HK-2 (cell line): ENCODE results near the gene IRX3.
A peak's percentile ranks its signal among the peaks of the same experiment; 100 is the strongest.
"Not testable (repeated sequence)": the region's sequence is repeated elsewhere in the genome, so short reads cannot be mapped to it uniquely, and the experiment has no call there.

ENCODE experiments used
- DNase-seq: peaks from one replicate; pipeline ENCODE4 v3.0.0-alpha.2; 2018; ENCODE audit not compliant: unreplicated experiment

IRX3 gene

GRCh38 chr16:54275956-54276355 is 10.6 kb downstream of the IRX3 start:
- DNase-seq, result peak; percentile 35

GRCh38 chr16:54273566-54273965 is 13.0 kb downstream of the IRX3 start:
- DNase-seq, result no peak

GRCh38 chr16:54270711-54271110 is 15.9 kb downstream of the IRX3 start:
- DNase-seq, result no peak

- no peak for DNase-seq
These were observed 17.1 kb downstream of the IRX3 start for GRCh38 chr16:54269461-54269860.

- no peak for DNase-seq
These were observed 17.8 kb downstream of the IRX3 start for GRCh38 chr16:54268766-54269165.

GRCh38 chr16:54268340-54268739 is 18.2 kb downstream of the IRX3 start:
- DNase-seq, result no peak

- DNase-seq, result no peak
These were observed 20.1 kb downstream of the IRX3 start for GRCh38 chr16:54266363-54266955.

- DNase-seq, result no peak
These were observed 20.9 kb downstream of the IRX3 start for GRCh38 chr16:54265575-54266107.

GRCh38 chr16:54253118-54253517 is 33.5 kb downstream of the IRX3 start:
- DNase-seq, result no peak

- DNase-seq, result no peak
These were observed 37.5 kb downstream of the IRX3 start for GRCh38 chr16:54248863-54249710.

- not testable (repeated sequence) for DNase-seq
These were observed 38.9 kb downstream of the IRX3 start for GRCh38 chr16:54247705-54248104.

GRCh38 chr16:54246454-54246821 is 40.1 kb downstream of the IRX3 start:
- DNase-seq, result no peak

GRCh38 chr16:54245788-54246453 is 40.7 kb downstream of the IRX3 start:
- no peak for DNase-seq

GRCh38 chr16:54244061-54244886 is 42.3 kb downstream of the IRX3 start:
- DNase-seq, result no peak

GRCh38 chr16:54243202-54243601 is 43.4 kb downstream of the IRX3 start:
- no peak for DNase-seq

GRCh38 chr16:54242199-54242598 is 44.4 kb downstream of the IRX3 start:
- DNase-seq, result no peak

GRCh38 chr16:54241525-54241924 is 45.1 kb downstream of the IRX3 start:
- DNase-seq, result no peak

- no peak for DNase-seq
These were observed 46.1 kb downstream of the IRX3 start for GRCh38 chr16:54240271-54241129.

- no peak for DNase-seq
These were observed 47.1 kb downstream of the IRX3 start for GRCh38 chr16:54239456-54239855.

- no peak for DNase-seq
These were observed 49.8 kb downstream of the IRX3 start for GRCh38 chr16:54236773-54237172.

GRCh38 chr16:54233615-54234014 is 53.0 kb downstream of the IRX3 start:
- no peak for DNase-seq
